Measurements from ENCODE around the gene MPZL1.
"Not testable (repeated sequence)": the region's sequence is repeated elsewhere in the genome, so short reads cannot be mapped to it uniquely, and the experiment has no call there.

Gene MPZL1

GRCh38 chr1:167718914-167719691 lies 2.7 kb upstream of the MPZL1 start:
- no peak for DNase-seq

GRCh38 chr1:167719715-167720421 lies 1.9 kb upstream of the MPZL1 start:
- DNase-seq, result not testable (repeated sequence)

- peak in 31 of 51 donors; percentile 3 to 83 (median 37) for DNase-seq
Measured at GRCh38 chr1:167720965-167721616, 691 bp upstream of the MPZL1 start.

- peak in 12 of 51 donors; percentile 3 to 69 (median 52) for DNase-seq
Measured at GRCh38 chr1:167722152-167722869, 529 bp downstream of the MPZL1 start.

GRCh38 chr1:167722870-167723251 lies 1.1 kb downstream of the MPZL1 start:
- no peak for DNase-seq

GRCh38 chr1:167723707-167724323 lies 2.0 kb downstream of the MPZL1 start:
- DNase-seq, result no peak

- DNase-seq, result no peak
Measured at GRCh38 chr1:167726008-167726407, 4.2 kb downstream of the MPZL1 start.

- DNase-seq, result no peak
Measured at GRCh38 chr1:167728818-167729410, 7.1 kb downstream of the MPZL1 start.

- DNase-seq, result no peak
Measured at GRCh38 chr1:167734227-167734626, 12.4 kb downstream of the MPZL1 start.

- DNase-seq, result no peak
Measured at GRCh38 chr1:167734841-167735240, 13.1 kb downstream of the MPZL1 start.

GRCh38 chr1:167737169-167737568 lies 15.4 kb downstream of the MPZL1 start:
- no peak for DNase-seq

- no peak for DNase-seq
Measured at GRCh38 chr1:167738158-167738557, 16.4 kb downstream of the MPZL1 start.

- DNase-seq, result no peak
Measured at GRCh38 chr1:167739752-167740151, 18.0 kb downstream of the MPZL1 start.

- not testable (repeated sequence) for DNase-seq
Measured at GRCh38 chr1:167741103-167741502, 19.3 kb downstream of the MPZL1 start.

- not testable (repeated sequence) for DNase-seq
Measured at GRCh38 chr1:167742392-167743057, 20.7 kb downstream of the MPZL1 start.

- DNase-seq, result no peak
Measured at GRCh38 chr1:167744901-167745300, 23.1 kb downstream of the MPZL1 start.

GRCh38 chr1:167746013-167746672 lies 24.4 kb downstream of the MPZL1 start:
- DNase-seq, result no peak

- DNase-seq, result no peak
Measured at GRCh38 chr1:167746988-167747655, 25.3 kb downstream of the MPZL1 start.

- DNase-seq, result no peak
Measured at GRCh38 chr1:167747988-167748387, 26.2 kb downstream of the MPZL1 start.

All from hypothalamus (tissue), 51 donors.